Spleen (tissue), 11 donors: ENCODE results near the gene AP1S1. TPM values are rescaled to one million over a fixed set of nuclear protein-coding genes. Genes with fewer than 3 reads are reported as not detected.
A peak's percentile ranks its signal among the peaks of the same experiment; 100 is the strongest.

ENCODE experiments used
- DNase-seq: peaks from one replicate; pipeline ENCODE4 v3.0.0-alpha.2; 2020
- H3K27ac ChIP-seq, 8 donors: fragments of 200-600 bp; sonication (generic) in 7 of 8; 1 replicate in 4 of 8; 2 replicates in 4 of 8; pipeline versions ENCODE4 v1.5.0 to v1.8.0; 2016 to 2021; ENCODE audit warnings: inconsistent platforms in 4 of 8, mild to moderate bottlenecking in 4 of 8, moderate library complexity in 1 of 8
- H3K27me3 ChIP-seq, 7 donors: fragments of 200-600 bp; sonication (generic) in 6 of 7; replicated peaks in 1 of 7; 1 replicate in 4 of 7; 2 replicates in 3 of 7; pipeline versions ENCODE4 v1.5.0 to v1.8.0; 2016 to 2021; ENCODE audit warnings: inconsistent platforms in 3 of 7, mild to moderate bottlenecking in 1 of 7
- H3K36me3 ChIP-seq, 6 donors: fragments of 200-600 bp; sonication (generic) in 5 of 6; 1 replicate in 4 of 6; 2 replicates in 2 of 6; pipeline versions ENCODE4 v1.5.0 to v1.8.0; 2016 to 2021; ENCODE audit warnings: inconsistent platforms in 2 of 6
- H3K4me1 ChIP-seq, 6 donors: fragments of 200-600 bp; sonication (generic) in 5 of 6; 1 replicate in 3 of 6; 2 replicates in 3 of 6; pipeline versions ENCODE4 v1.5.0 to v1.8.0; 2016 to 2021; ENCODE audit warnings: inconsistent platforms in 3 of 6
- H3K4me3 ChIP-seq, 8 donors: fragments of 200-600 bp; sonication (generic) in 7 of 8; 1 replicate in 4 of 8; 2 replicates in 4 of 8; pipeline versions ENCODE4 v1.5.0 to v1.8.0; 2016 to 2021; ENCODE audit warnings: inconsistent platforms in 4 of 8, mild to moderate bottlenecking in 4 of 8, moderate library complexity in 2 of 8
- H3K9me3 ChIP-seq, 8 donors: fragments of 200-600 bp; sonication (generic) in 7 of 8; 1 replicate in 4 of 8; 2 replicates in 4 of 8; pipeline versions ENCODE4 v1.5.0 to v1.8.0; 2016 to 2021; ENCODE audit warnings: inconsistent platforms in 4 of 8
- CTCF ChIP-seq, 11 experiments: fragments of 200-600 bp in 7 of 11; fragments of 450-650 bp in 4 of 11; sonication (generic) in 4 of 11; IDR thresholded peaks in 8 of 11; conservative IDR thresholded peaks in 3 of 11; 1 replicate in 7 of 11; 2 replicates in 4 of 11; pipeline versions ENCODE4 v1.4.0 to v1.8.0; 2016 to 2021; ENCODE audit warnings: antibody characterized with exemption in 11 of 11, inconsistent platforms in 4 of 11, mild to moderate bottlenecking in 1 of 11
- POLR2A ChIP-seq, 3 donors: fragments of 450-650 bp; IDR thresholded peaks; one replicate each; pipeline ENCODE4 v1.5.1; 2017; ENCODE audit warnings: antibody characterized with exemption in 3 of 3, mild to moderate bottlenecking in 1 of 3
- POLR2AphosphoS5 ChIP-seq, 3 donors: sonication (generic); formaldehyde crosslinking; IDR thresholded peaks; one replicate each; pipeline ENCODE4 v1.5.1; 2017; ENCODE audit warnings: antibody characterized with exemption in 3 of 3
- WGBS, 5 donors: extraction: QIAGEN DNeasy Blood & Tissue Kit in 3 of 5; methylation state at CpG; one replicate each; pipeline versions ENCODE4 v1.1.5 to v1.1.7; 2013 to 2018; 5-methylcytosine and 5-hydroxymethylcytosine counted together
- intact Hi-C: fragments of 100-400 bp; cut with DNase I; formaldehyde crosslinking; loops from one replicate; pipeline ENCODE4 v1.15.0; 2023; ENCODE audit warnings: low total_unique reads
- polyA plus RNA-seq, 3 donors: library from polyadenylated mRNA; stranded (reverse); fragments of 200-250 nt; gene quantifications; one replicate each; pipeline ENCODE4 v1.2.1, GENCODE V29; 2013
- total RNA-seq, 7 donors: library from RNA; depleted of rRNA in 3 of 7; stranded (reverse); fragments of >200 nt in 3 of 7; fragmentation: NEBNext Ultra II Directional in 4 of 7; extraction: Animal tissue kit (Norgen Biotek cat#: 25700) in 4 of 7; gene quantifications; one replicate each; pipeline versions ENCODE4 v1.1.0 to v1.2.1, GENCODE V29; 2016 to 2021
- donor health status: healthy with polysubstance abuse.
- donor health status: DM: no; HTN: no; CAD: no; lungs with moderate emphysema.
- donor health status: DM: no; HTN: no; CAD: no.
- donor health status: Bipolar disorder and iron deficiency.
- donor health status: healthy.
- donor health status: DM: no; HTN: no; CAD: no.
- donor health status: DM: yes; HTN: yes; CAD: no.

AP1S1 gene
- total and polyA plus RNA-seq, 10 donors = 15.4 to 49.5 (median 31.0) TPM

- Histone ChIP-seq H3K27ac (no peak overlapping the region), H3K27me3 (peaks cover 0 to 68% (median 64%) of the 10 kb centered on the region in 7 donors), H3K36me3 (peaks cover 0 to 27% (median 6%) of the 10 kb centered on the region in 6 donors), H3K4me1 (peaks cover 29 to 54% (median 43%) of the 10 kb centered on the region in 6 donors), H3K4me3 (peak overlapping the region; percentile 30 to 75 (median 47)), H3K9me3 (peaks cover 0 to 6% (median 0%) of the 10 kb centered on the region in 8 donors)
- TF ChIP-seq CTCF (IDR thresholded peaks at IDR 0.05 in 8 of 11, conservative IDR thresholded peaks at IDR 0.05 in 3 of 11) (no peak), POLR2A (IDR thresholded peaks at IDR 0.05) (no peak), POLR2AphosphoS5 (IDR thresholded peaks at IDR 0.05) (no peak)
- 1 to 2% (median 2%) methylated on average over 56 to 89 of the region's 92 CpGs for WGBS, 5 donors
- DNase-seq = peak; percentile 82
- intact Hi-C loops = no loop called here
Observed at GRCh38 chr7:101163279-101164070, 9.2 kb downstream of the AP1S1 start.

DNA sequence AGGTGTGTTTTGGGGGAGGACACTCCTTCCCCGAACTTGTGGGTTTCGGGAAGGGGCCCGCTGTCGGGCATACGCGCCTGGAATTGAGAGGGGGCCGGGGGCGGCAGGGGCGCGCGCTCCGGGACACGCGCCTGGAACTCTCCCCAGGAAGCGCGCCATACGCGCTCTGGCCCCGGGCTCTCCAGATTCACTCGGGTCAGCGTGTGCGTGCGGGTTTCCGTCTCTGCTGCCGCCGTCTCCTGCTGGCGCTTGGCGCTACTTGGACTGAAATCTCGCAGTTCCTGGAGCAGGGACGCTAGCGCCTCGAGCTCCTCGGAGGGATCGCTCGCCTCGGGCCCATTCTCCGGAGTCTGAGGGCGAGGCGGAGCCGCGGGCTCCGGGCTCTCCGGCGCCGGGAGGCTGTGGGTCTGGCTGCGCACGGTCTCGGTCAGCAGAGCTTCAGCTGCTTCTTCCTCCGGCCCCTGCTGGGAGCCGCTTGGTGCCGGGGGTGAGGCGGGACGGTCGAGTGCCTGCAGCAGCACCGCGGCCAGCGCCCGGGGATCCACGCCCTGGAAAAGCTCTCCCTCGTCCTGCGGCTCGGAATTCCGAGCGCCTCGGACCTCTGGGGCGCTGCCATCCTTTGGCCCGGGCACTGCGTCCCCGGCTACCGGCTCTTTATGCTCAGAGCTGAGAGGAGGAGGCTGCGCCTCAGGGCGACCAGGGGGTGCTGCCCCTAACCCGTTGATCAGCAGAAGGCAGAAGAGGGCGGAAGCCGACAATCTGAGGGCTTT lies 10.0 kb downstream of the AP1S1 start:
- peaks cover 0 to 6% (median 0%) of the 10 kb centered on the region in 8 donors for H3K9me3 ChIP-seq
- no peak for TF ChIP-seq CTCF (IDR thresholded peaks at IDR 0.05 in 8 of 11, conservative IDR thresholded peaks at IDR 0.05 in 3 of 11)
- TF ChIP-seq POLR2A (IDR thresholded peaks at IDR 0.05) = no peak
- TF ChIP-seq POLR2AphosphoS5 (IDR thresholded peaks at IDR 0.05) = no peak
- peak; percentile 76 for DNase-seq
- H3K36me3 ChIP-seq = peaks cover 0 to 19% (median 4%) of the 10 kb centered on the region in 6 donors
- peaks cover 0 to 76% (median 72%) of the 10 kb centered on the region in 7 donors for H3K27me3 ChIP-seq
- H3K27ac ChIP-seq = no peak overlapping the region
- peaks cover 29 to 59% (median 44%) of the 10 kb centered on the region in 6 donors for H3K4me1 ChIP-seq
- 3 to 6% (median 3%) methylated on average over 13 to 75 of the region's 75 CpGs for WGBS, 5 donors
- intact Hi-C loops = no loop called here
- peak overlapping the region in 7 of 8 donors; percentile 30 to 75 (median 47) for H3K4me3 ChIP-seq

- peak within 1 kb of the TSS in 5 of 8 donors; percentile 20 to 75 (median 52) for H3K4me3 ChIP-seq
- peaks cover 2 to 87% (median 82%) of the 10 kb centered on the region in 7 donors for H3K27me3 ChIP-seq
- peaks cover 0 to 8% (median under 1%) of the 10 kb centered on the region in 6 donors for H3K36me3 ChIP-seq
- intact Hi-C loops = no loop called here
- WGBS, 5 donors = 3 to 4% (median 4%) methylated on average over 49 to 74 of the region's 74 CpGs
- peak; percentile 96 for DNase-seq
- TF ChIP-seq POLR2A (IDR thresholded peaks at IDR 0.05) (no peak), CTCF (IDR thresholded peaks at IDR 0.05 in 8 of 11, conservative IDR thresholded peaks at IDR 0.05 in 3 of 11) (peak in 2 of 11 experiments; percentile 9 to 16), POLR2AphosphoS5 (IDR thresholded peaks at IDR 0.05) (peak; percentile 70 to 87 (median 74))
- H3K27ac ChIP-seq = no peak within 1 kb of the TSS
- H3K9me3 ChIP-seq = peaks cover 0 to 6% (median 0%) of the 10 kb centered on the region in 8 donors
- H3K4me1 ChIP-seq = peaks cover 37 to 70% (median 54%) of the 10 kb centered on the region in 6 donors
Observed at GRCh38 chr7:101165075-101165957, 11.0 kb downstream of the AP1S1 start, which contains the start of gene VGF. VGF (minus strand) TSS chr7:101165569; CDS start chr7:101164843, 726 bp downstream.
